H9 (cell line): ENCODE data around the gene CDH22. TPM values are rescaled to one million over a fixed set of nuclear protein-coding genes. Genes with fewer than 3 reads are reported as not detected.

Experiments used
- DNase-seq: peaks from one replicate; pipeline ENCODE4 v3.0.0-alpha.2; 2017
- H2AFZ ChIP-seq: one replicate; pipeline ENCODE4 v1.6.1; 2013; ENCODE audit warnings: mild to moderate bottlenecking, low read length, control low read depth, moderate library complexity
- H2AK5ac ChIP-seq: 2 replicates; pipeline ENCODE4 v1.6.1; 2013; ENCODE audit warnings: low read length, control low read depth, mixed read lengths; ENCODE audit not compliant: insufficient read length
- H2BK120ac ChIP-seq: one replicate; pipeline ENCODE4 v1.6.1; 2013; ENCODE audit warnings: low read depth, mild to moderate bottlenecking, low read length, control low read depth, inconsistent platforms; ENCODE audit not compliant: poor library complexity, severe bottlenecking
- H2BK12ac ChIP-seq: 2 replicates; pipeline ENCODE4 v1.6.1; 2013; ENCODE audit warnings: low read length, control low read depth, mixed read lengths, low read depth; ENCODE audit not compliant: insufficient read length
- H2BK15ac ChIP-seq: 2 replicates; pipeline ENCODE4 v1.6.1; 2013; ENCODE audit warnings: low read depth, low read length, control low read depth
- H2BK20ac ChIP-seq: one replicate; pipeline ENCODE4 v1.6.1; 2013; ENCODE audit warnings: low read depth, mild to moderate bottlenecking, low read length, control low read depth, inconsistent platforms; ENCODE audit not compliant: poor library complexity, severe bottlenecking
- H2BK5ac ChIP-seq: 2 replicates; pipeline ENCODE4 v1.6.1; 2013; ENCODE audit warnings: low read length, control low read depth, mixed read lengths; ENCODE audit not compliant: insufficient read length
- H3K14ac ChIP-seq: 2 replicates; pipeline ENCODE4 v1.6.1; 2013; ENCODE audit warnings: low read length, control low read depth; ENCODE audit not compliant: insufficient read depth
- H3K18ac ChIP-seq: 2 replicates; pipeline ENCODE4 v1.6.1; 2013; ENCODE audit warnings: low read depth, mild to moderate bottlenecking, mixed read lengths, low read length, control low read depth; ENCODE audit not compliant: insufficient read length
- H3K23ac ChIP-seq: 2 replicates; pipeline ENCODE4 v1.6.1; 2013; ENCODE audit warnings: low read length, control low read depth, mixed read lengths, low read depth; ENCODE audit not compliant: insufficient read length
- H3K23me2 ChIP-seq: 2 replicates; pipeline ENCODE4 v1.6.1; 2013; ENCODE audit warnings: low read depth, mild to moderate bottlenecking, mixed read lengths, low read length, control low read depth; ENCODE audit not compliant: insufficient read length, poor library complexity, severe bottlenecking
- H3K27ac ChIP-seq: 2 replicates; pipeline ENCODE4 v1.5.1; 2013; ENCODE audit warnings: low read length, control low read depth, mixed read lengths, low read depth; ENCODE audit not compliant: insufficient read length
- H3K27me3 ChIP-seq: 2 replicates; pipeline ENCODE4 v1.6.1; 2013; ENCODE audit warnings: low read length, control low read depth, inconsistent platforms; ENCODE audit not compliant: insufficient read depth
- H3K4ac ChIP-seq: 2 replicates; pipeline ENCODE4 v1.6.1; 2013; ENCODE audit warnings: low read depth, mild to moderate bottlenecking, control low read depth, inconsistent platforms, low read length, moderate library complexity
- H3K4me1 ChIP-seq: 2 replicates; pipeline ENCODE4 v1.6.1; 2013; ENCODE audit warnings: low read length, control low read depth, inconsistent platforms; ENCODE audit not compliant: insufficient read depth
- H3K4me2 ChIP-seq: 2 replicates; pipeline ENCODE4 v1.6.1; 2013; ENCODE audit warnings: low read length, control low read depth, mixed read lengths; ENCODE audit not compliant: insufficient read length, insufficient read depth
- H3K56ac ChIP-seq: 2 replicates; pipeline ENCODE4 v1.6.1; 2013; ENCODE audit warnings: low read depth, mild to moderate bottlenecking, mixed read lengths, low read length, control low read depth; ENCODE audit not compliant: insufficient read length
- H3K79me1 ChIP-seq: 2 replicates; pipeline ENCODE4 v1.6.1; 2013; ENCODE audit warnings: low read depth, mild to moderate bottlenecking, moderate library complexity, low read length, control low read depth, inconsistent platforms; ENCODE audit not compliant: insufficient read depth, poor library complexity, severe bottlenecking
- H3K79me2 ChIP-seq: 2 replicates; pipeline ENCODE4 v1.6.1; 2013; ENCODE audit warnings: low read length, control low read depth, inconsistent platforms; ENCODE audit not compliant: insufficient read depth
- H3K9ac ChIP-seq: 2 replicates; pipeline ENCODE4 v1.6.1; 2013; ENCODE audit warnings: low read length, control low read depth, mixed read lengths; ENCODE audit not compliant: insufficient read length; ENCODE audit errors: extremely low read depth
- H3K9me3 ChIP-seq: one replicate; pipeline ENCODE4 v1.6.1; 2013; ENCODE audit warnings: low read depth, low read length, inconsistent platforms; ENCODE audit not compliant: control insufficient read depth
- H3T11ph ChIP-seq: one replicate; pipeline ENCODE4 v1.6.1; 2013; ENCODE audit warnings: mild to moderate bottlenecking, low read length, control low read depth, inconsistent platforms
- H4K20me1 ChIP-seq: one replicate; pipeline ENCODE4 v1.6.1; 2013; ENCODE audit not compliant: control insufficient read depth, insufficient read length, insufficient read depth
- H4K5ac ChIP-seq: 2 replicates; pipeline ENCODE4 v1.6.1; 2013; ENCODE audit warnings: low read depth, mild to moderate bottlenecking, mixed read lengths, low read length, control low read depth; ENCODE audit not compliant: insufficient read length
- H4K8ac ChIP-seq: replicated peaks from 2 replicates; pipeline ENCODE4 v1.6.1; 2013; ENCODE audit warnings: low read length, control low read depth, mixed read lengths, low read depth; ENCODE audit not compliant: insufficient read length
- H4K91ac ChIP-seq: 2 replicates; pipeline ENCODE4 v1.6.1; 2013; ENCODE audit warnings: low read depth, mild to moderate bottlenecking, moderate library complexity, mixed read lengths, low read length, control low read depth; ENCODE audit not compliant: insufficient read length
- H3K27ac Mint-ChIP-seq, 3 experiments: 2 replicates in 2 of 3; 3 replicates in 1 of 3; pipeline ENCODE4 v1.8.0; 2020 to 2021; ENCODE audit warnings: mixed read lengths in 3 of 3, mild to moderate bottlenecking in 1 of 3, moderate library complexity in 1 of 3
- H3K27me3 Mint-ChIP-seq: 2 replicates; pipeline ENCODE4 v1.8.0; 2021; ENCODE audit warnings: low read depth, mild to moderate bottlenecking, moderate library complexity, mixed read lengths
- H3K36me3 Mint-ChIP-seq, 3 experiments: 2 replicates in 2 of 3; 3 replicates in 1 of 3; pipeline ENCODE4 v1.8.0; 2020 to 2021; ENCODE audit warnings: low read depth in 3 of 3, mixed read lengths in 3 of 3; ENCODE audit not compliant: insufficient read depth in 1 of 3
- H3K4me1 Mint-ChIP-seq, 2 experiments: 2 replicates each; pipeline ENCODE4 v1.8.0; 2020; ENCODE audit warnings: mixed read lengths in 2 of 2
- H3K4me3 Mint-ChIP-seq, 2 experiments: 2 replicates in 1 of 2; 3 replicates in 1 of 2; pipeline ENCODE4 v1.8.0; 2020 to 2021; ENCODE audit warnings: mild to moderate bottlenecking in 2 of 2, mixed read lengths in 2 of 2, moderate library complexity in 1 of 2
- H3K9me3 Mint-ChIP-seq, 2 experiments: 2 replicates in 1 of 2; 3 replicates in 1 of 2; pipeline ENCODE4 v1.8.0; 2020; ENCODE audit warnings: mild to moderate bottlenecking in 2 of 2, mixed read lengths in 2 of 2, moderate library complexity in 1 of 2
- WGBS: extraction: QIAGEN DNeasy Blood & Tissue Kit; methylation state at CpG from one replicate; pipeline ENCODE4 v1.1.7; 2013; ENCODE audit warnings: missing lambda C conversion rate, low lambda C conversion rate, mixed read lengths; ENCODE audit not compliant: insufficient read length; ENCODE audit errors: extremely low coverage; 5-methylcytosine and 5-hydroxymethylcytosine counted together
- total RNA-seq: library from RNA; stranded (reverse); gene quantifications from 2 replicates; pipeline ENCODE4 v1.2.1, GENCODE V29; 2021
- TF ChIP-seq, protein P1 (sequence below): fragments of 200-600 bp; sonication (generic); conservative IDR thresholded peaks from 3 replicates; pipeline ENCODE4 v1.8.0; 2021; ENCODE audit warnings: antibody characterized with exemption, mild to moderate bottlenecking

Gene CDH22
- total RNA-seq, 1 experiment from 2014 or later: not detected

DNA sequence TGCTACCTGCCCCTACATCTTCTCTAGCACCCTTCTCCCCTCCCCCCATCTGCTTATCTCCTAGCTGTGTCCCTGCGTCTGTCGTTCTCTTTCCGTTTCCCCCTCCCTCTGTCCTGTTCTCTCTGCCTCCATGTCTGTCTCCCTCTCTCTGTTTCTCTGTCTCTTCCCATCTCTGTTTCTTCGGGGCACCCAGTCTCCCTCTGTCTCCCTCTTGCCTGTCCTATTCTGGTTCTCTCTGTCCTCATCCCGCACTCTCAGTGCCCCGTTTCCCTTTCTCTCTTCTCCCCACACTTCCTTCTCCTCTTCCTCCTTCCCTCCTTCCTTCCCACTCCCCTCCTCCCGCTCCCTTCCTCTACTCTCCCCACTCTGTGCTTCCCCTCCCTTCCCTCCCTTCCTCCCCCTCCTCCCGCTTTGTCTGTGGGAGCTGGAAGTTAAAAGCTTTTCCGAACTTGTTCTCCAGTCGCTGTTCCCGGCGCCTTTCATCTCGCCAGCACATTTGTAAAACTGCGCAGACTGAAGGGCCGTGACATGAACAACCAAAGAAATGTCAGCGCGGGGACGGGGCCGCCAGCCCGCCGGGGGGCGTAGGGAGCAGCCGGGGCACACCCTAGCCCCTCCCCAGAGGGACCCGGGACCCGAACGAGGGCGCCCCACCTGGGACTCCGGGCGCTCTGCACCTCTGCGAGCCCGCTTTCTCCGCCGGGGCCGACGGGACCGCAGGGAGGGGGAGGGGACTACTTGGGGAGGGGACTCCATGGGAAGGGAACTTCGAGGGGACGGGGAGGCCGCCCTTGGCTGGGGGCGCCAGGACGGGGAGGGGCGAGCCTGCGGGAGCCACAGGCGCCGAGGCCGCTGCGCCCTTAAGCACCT is 4.0 kb upstream of the CDH22 start:
- Histone ChIP-seq H2BK15ac (no peak overlapping the region), H3K79me1 (no peaks in the 10 kb centered on the region), H3K79me2 (no peaks in the 10 kb centered on the region), H4K20me1 (no peaks in the 10 kb centered on the region), H3K9ac (no peak overlapping the region), H2BK5ac (no peak overlapping the region), H3K27me3 (peaks cover 39% of the 10 kb centered on the region; the same call in 1 of the 2 replicates), H2BK20ac (no peak overlapping the region), H3K23ac (no peak overlapping the region), H2BK12ac (no peak overlapping the region), H3K27ac (no peak overlapping the region), H3K9me3 (no peaks in the 10 kb centered on the region), H2AK5ac (no peak overlapping the region), H3K4me2 (peak overlapping the region; percentile 49), H3K4ac (no peak overlapping the region), H3K4me1 (no peaks in the 10 kb centered on the region), H2BK120ac (no peak overlapping the region), H3K14ac (no peak overlapping the region), H3K23me2 (peaks cover 3% of the 10 kb centered on the region), H2AFZ (no peak overlapping the region), H3K56ac (no peak overlapping the region), H4K8ac (no peak overlapping the region), H4K91ac (no peak overlapping the region), H3K18ac (no peak overlapping the region), H3T11ph (no peak overlapping the region), H4K5ac (no peak overlapping the region)
- Mint-ChIP-seq H3K4me3 (peak overlapping the region; percentile 62 to 74), H3K27me3 (peaks cover 91% of the 10 kb centered on the region), H3K36me3 (no peaks in the 10 kb centered on the region; a peak in 1 of 7 replicates), H3K9me3 (no peaks in the 10 kb centered on the region; a peak in 1 of 5 replicates), H3K4me1 (peaks cover 10 to 16% of the 10 kb centered on the region in 2 experiments), H3K27ac (no peak overlapping the region)
- TF ChIP-seq, protein P1, sequence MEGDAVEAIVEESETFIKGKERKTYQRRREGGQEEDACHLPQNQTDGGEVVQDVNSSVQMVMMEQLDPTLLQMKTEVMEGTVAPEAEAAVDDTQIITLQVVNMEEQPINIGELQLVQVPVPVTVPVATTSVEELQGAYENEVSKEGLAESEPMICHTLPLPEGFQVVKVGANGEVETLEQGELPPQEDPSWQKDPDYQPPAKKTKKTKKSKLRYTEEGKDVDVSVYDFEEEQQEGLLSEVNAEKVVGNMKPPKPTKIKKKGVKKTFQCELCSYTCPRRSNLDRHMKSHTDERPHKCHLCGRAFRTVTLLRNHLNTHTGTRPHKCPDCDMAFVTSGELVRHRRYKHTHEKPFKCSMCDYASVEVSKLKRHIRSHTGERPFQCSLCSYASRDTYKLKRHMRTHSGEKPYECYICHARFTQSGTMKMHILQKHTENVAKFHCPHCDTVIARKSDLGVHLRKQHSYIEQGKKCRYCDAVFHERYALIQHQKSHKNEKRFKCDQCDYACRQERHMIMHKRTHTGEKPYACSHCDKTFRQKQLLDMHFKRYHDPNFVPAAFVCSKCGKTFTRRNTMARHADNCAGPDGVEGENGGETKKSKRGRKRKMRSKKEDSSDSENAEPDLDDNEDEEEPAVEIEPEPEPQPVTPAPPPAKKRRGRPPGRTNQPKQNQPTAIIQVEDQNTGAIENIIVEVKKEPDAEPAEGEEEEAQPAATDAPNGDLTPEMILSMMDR: peak; percentile 71
- peak; percentile 84 for DNase-seq
- no CpG with 5 or more reads among the region's 47 CpGs for WGBS
